ENCODE data around the gene PMEPA1.

DNA sequence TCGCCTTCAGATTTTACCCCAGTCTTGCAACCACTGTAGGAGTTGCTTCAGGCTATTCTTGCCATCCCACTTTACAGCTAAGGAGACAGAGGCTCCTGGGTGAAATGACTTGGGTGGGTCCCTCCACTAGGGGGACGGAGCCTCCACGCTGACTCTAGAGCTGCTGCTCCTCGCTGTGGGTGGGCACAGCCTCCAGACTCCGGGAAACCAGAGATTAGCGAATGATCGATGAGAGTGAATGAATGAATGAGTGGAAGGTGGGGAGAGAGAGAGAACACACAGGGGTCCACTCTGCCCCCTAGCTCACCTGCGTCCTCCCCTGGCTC is 100.0 kb downstream of the PMEPA1 start:
- TF ChIP-seq POLR2A (IDR thresholded peaks at IDR 0.05; ENCODE audit: low read length), result no peak
- TF ChIP-seq GATA1 (IDR thresholded peaks at IDR 0.05; ENCODE audit: low read depth, low read length), result no peak

All from erythroblast (primary cell).